GM21360 (cell line): ENCODE data around the gene ARF1.

Source experiments
- ATAC-seq: cut with Tn5 transposase; IDR thresholded peaks from one replicate; pipeline ENCODE4 v1.9.1; 2021; ENCODE audit warnings: mild to moderate bottlenecking, moderate library complexity; ENCODE audit not compliant: unreplicated experiment

Gene ARF1

DNA sequence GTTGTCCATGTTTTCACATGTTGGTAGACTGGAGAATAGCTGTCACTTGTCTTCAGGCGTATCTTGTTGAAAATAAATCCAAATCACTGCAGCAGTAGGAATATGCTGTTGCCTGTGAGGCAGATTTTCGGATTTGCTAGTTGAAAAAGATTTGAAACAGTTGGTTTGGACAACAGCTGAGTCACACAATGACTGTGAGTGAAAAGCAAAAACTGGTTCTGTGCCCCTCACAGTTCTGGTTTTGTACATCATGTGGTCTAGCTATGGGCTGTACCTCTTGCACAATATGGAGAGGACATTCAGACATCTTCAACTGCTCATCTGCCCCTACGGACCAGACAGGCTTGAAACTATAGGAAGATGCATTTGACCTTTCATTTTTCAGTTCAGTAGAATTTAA is 1.8 kb downstream of the ARF1 start:
- no peak for ATAC-seq

DNA sequence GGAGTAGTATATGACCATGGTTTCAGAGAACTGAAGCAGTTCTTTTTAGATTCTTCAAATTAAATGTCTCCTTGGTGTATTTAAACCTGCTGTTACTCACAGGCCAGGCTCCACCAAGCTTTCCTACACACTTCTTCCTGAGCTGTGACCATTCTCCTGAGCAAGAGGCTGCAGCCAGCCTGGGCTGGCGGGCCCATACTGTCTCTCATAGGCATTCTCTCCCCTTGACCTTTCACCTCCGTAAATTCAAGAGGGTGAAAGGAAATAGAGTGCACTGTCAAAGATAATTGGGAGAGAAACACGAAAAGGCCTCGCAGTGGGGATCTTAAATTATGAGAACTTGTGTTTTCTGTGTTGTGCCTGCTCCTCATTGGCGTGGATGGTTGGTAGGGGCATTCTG is 2.3 kb downstream of the ARF1 start:
- no peak for ATAC-seq

DNA sequence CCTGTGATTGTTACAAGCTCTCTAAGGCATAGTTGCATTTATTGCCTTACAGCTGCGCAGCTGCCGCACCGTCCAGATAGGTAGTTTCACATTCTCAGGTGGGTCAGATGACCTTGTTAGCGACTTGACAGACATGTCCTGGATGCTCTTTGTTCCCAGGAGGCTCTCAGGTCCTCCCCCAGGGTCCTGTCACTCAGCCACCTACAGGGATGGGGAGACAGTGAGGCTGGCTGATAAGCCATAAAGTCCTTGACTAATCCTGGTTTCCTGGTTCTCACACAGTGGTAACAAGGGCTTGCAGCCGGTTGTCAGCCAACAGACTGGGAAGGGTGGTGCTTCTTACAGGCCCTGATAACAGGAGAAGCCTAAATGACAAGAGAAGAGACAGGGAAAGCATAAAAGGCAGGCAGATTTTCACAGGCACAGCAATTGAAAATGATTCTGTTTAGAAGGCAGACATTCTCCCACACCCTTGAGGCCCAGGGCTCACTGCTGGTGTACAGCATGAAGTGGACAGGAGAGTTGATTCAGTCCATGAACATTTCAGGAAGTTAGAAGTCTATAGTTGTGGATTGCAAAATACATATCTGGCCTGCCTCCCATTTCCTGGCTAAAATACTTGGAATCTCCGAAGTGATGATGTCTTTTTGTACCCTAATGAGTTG is 2.9 kb downstream of the ARF1 start:
- ATAC-seq = no peak

DNA sequence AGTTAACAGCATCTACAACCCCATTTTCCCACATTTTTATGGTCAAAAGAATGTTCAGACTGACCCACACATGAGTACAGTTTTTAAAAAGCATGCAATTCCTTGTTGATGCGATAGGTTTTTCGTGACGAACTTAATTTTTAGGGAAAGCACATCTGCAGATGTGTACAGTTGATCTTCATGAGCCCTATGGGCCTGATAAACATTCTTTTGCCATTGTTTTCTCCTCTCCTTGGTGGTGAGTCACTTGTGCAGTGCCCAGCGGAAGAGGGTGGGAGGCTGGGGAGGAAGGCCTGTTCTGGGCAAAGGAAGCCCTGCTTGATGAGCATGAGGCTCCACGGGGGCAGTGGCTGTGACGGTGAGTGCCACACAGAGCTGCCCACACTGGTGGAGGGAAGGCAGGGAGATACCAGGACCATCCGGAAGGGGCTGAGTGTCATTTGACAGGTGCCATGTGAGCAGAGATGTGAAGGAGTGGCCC is 5.3 kb downstream of the ARF1 start:
- no peak for ATAC-seq

DNA sequence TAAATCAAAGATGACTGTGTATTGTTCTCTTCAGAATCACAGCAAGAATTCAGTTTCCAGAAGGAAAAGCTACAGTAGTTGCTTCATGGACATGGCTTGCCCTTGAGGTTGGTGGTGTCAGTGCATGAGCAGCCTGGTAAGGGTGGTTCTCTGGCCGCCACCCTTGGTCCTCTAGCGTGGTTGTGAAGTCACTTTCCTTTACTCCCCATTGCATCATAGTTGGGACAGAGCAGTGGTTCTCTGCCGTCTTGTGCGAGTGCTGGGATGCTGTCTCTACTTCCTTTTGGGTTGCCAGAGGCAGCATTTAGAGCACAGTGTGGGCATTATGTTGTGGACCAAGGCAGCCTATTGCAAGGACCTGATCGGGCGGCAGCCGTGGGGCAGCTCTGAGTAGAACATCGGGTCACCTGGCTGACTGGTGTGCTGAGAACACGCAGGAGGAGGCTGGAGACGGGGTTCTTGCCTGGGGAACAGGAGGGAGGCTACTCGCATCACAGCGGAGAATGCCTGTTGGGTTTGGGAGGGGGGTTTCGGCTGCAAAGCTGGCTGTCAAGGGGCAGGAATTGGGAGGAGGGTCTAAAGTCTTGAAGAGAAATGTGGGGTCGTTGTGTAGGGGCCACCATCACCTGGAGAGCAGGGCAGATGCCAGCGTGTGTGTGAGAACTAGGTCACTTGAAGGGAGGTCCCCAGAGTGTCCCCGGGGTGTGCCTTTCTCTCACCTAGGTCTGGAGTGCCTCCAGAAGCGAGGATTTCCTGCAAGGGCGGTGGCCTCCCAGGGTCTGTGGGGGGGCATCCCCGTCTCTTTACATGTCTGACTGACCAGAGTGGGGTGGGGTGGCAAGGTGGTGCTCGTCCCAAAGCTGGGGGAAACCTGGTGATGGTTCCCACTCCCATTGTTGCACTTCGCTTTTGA is 6.3 kb downstream of the ARF1 start:
- ATAC-seq = no peak

DNA sequence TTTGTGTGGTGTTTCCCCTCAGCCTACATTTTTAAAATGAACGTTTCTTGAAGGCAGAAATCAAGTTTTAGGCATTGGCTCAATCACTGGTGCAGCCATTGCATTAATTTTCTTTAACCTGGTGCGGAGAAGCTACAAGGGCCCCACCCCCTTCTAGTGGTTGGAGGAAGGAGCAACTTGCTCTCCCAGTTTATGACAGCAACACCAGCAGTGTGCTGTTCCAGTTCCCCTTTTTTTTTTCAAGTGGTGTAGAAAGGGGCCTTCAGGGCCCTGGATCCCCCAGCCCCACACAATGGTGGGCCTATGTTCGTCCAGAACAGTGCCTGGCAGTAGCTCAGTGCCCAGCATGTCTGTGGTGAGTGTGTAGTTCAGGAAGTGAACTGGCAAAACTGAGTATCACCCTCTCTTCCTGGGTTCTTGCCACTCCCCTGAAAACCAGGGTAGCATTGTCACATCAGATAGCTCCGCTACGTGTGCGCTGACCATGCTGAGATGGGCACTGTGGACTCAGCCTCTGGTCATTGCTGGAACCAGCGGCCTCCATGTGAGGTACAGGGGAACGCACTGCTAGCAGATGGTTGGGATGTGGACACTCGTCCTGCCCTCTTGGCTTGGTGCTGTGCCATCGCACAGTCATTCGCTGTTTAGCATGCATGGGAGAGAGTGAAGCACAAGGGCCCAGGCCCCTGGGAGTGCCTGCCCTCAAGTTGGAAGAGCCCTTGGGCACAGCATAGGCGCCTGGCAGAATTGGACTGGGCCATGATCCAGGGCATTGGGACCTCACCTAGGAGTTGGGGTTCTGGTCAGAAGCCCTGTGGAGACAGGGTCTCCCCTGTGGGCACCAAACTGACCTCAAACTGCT is 7.2 kb downstream of the ARF1 start:
- ATAC-seq = no peak

DNA sequence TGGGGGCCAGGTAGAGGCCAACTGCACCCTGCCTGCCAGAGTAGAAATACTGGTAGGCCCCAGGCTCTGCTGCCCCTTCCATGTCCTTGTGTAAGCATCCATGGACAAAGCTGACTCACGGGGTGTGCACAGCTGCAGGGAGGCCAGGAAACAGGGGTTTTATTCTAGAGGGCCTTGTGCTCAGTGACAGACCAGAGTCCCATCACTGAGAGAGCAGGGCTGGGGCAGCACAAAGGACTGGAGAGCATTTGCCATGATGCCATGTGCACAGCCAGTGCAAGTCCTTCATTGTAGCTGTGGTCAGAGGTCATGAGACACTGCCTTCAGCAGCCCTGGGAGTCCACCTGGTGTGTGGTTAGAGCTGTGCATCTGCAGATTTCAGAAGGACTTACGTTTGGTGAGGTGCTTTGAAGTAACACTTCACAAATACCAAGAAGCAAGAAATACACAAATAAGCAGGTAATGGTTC is 8.1 kb downstream of the ARF1 start:
- no peak for ATAC-seq

DNA sequence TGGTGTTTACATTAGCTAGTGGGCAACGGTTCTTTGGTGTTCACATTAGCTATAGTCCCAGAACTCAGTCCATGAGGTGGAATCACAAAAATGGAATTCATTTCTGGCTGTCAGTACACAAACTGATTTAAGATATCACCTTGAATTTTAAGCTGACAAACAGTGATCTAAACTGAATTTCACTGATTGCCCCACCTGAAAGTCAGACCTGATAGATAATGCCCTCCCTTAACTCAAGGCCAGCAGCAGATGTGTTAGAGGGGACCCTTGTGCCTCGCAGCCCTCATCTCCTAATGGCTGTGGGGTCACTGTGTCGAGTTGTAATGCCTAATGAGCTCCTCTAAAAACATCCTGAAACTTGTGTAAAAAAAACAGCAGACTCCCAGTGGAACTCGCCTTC is 8.6 kb downstream of the ARF1 start:
- ATAC-seq = no peak

GRCh38 chr1:228092342-228093049 is 10.0 kb downstream of the ARF1 start:
- no peak for ATAC-seq

DNA sequence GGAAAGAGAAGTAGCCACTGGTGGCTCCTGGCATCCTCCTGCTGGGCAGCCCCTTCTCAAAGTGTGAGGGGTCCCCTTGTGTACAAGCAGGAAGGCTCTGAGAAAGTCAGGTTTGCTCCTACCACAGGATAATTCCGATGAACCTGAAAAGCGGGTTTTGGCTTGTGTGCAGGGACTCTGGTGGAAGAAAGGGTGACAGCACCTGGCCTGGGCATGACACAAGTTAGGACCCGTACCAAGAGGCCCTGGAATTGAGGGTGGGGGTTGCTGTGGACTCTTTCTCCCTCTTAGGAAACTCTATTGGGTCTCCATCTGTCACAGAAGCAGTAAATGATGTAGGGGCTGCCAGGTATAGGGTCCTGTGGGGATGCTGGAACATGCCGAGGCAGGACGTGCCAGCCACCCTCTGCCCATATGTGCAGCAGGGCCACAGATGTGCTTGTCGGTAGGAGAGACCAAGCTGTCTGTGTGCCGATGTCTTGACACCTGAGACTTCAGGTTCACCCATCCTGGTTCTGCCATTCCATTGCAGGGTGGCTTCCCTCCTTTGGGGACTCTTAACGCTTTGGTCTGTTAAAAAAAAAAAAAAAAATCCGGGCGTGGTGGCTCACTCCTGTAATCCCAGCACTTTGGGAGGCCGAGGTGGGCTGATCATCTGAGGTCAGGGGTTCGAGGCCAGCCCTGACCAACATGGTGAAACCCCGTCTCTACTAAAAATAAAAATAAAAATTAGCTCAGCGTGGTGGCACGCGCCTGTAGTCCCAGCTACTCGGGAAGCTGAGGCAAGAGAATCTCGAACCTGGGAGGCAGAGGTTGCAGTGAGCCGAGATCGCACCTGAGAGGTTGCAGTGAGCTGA is 10.8 kb downstream of the ARF1 start:
- ATAC-seq = no peak

- ATAC-seq = no peak
Observed at GRCh38 chr1:228094432-228095016, 12.0 kb downstream of the ARF1 start.

- no peak for ATAC-seq
Observed at GRCh38 chr1:228095161-228095560, 12.7 kb downstream of the ARF1 start.

- no peak for ATAC-seq
Observed at GRCh38 chr1:228095938-228096337, 13.4 kb downstream of the ARF1 start.

GRCh38 chr1:228096416-228097332 is 14.2 kb downstream of the ARF1 start:
- ATAC-seq = no peak

DNA sequence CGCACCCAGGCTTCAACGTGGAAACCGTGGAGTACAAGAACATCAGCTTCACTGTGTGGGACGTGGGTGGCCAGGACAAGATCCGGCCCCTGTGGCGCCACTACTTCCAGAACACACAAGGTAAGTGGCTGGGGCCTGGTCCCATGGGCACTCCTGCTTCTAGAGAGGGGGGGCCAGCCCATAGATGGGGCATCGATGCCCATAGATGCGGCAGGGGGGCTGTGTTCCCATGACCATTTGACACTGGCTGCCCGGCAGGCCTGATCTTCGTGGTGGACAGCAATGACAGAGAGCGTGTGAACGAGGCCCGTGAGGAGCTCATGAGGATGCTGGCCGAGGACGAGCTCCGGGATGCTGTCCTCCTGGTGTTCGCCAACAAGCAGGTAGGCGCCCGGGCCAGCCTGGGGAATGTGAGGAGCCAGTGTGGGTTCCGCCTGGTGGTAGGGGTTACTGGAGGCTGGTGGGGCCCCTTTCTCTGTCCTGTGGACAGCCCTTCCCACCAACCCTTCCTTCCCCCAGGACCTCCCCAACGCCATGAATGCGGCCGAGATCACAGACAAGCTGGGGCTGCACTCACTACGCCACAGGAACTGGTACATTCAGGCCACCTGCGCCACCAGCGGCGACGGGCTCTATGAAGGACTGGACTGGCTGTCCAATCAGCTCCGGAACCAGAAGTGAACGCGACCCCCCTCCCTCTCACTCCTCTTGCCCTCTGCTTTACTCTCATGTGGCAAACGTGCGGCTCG is 15.0 kb downstream of the ARF1 start:
- ATAC-seq = no peak

GRCh38 chr1:228098323-228098931 is 15.9 kb downstream of the ARF1 start:
- no peak for ATAC-seq

DNA sequence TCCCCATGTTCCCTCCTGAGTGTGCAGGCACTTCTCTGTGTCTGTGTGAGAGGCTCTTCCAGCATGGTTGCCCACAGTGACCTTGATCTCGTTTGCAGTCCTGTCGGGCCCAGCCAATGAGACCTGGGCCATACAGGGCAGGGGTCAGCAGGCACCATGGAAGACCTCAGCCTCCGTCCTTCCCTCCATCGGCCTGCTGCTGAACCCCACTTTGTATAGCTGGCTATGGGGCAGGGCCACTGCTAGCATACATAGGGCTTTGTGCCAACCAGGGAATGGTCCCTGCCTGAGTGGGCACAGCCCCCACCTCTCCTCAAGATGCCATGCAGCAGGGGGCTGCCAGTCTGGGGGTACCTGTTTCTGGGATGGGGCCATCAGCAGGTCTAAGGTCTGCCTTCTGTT is 16.8 kb downstream of the ARF1 start:
- ATAC-seq = no peak
